ENCODE results near the gene IGFALS.

IGFALS gene

GRCh38 chr16:1793578-1794220, at the start of gene IGFALS:
TSS of gene IGFALS (minus strand) at chr16:1793705. CDS start at chr16:1793652, 53 bp downstream.
- DNase-seq, result no peak

- no peak for DNase-seq
Measured at GRCh38 chr16:1839554-1839953, 46.0 kb upstream of the IGFALS start.

- DNase-seq, result no peak
Measured at GRCh38 chr16:1834096-1834495, 40.6 kb upstream of the IGFALS start.

GRCh38 chr16:1832838-1833454, 39.4 kb upstream of the IGFALS start:
- DNase-seq, result no peak

GRCh38 chr16:1831186-1832075, 37.9 kb upstream of the IGFALS start:
- no peak for DNase-seq

- no peak for DNase-seq
Measured at GRCh38 chr16:1830213-1830612, 36.7 kb upstream of the IGFALS start.

- no peak for DNase-seq
Measured at GRCh38 chr16:1828645-1829410, 35.3 kb upstream of the IGFALS start.

- peak; percentile 90 for DNase-seq
Measured at GRCh38 chr16:1826691-1827573, 33.4 kb upstream of the IGFALS start, which contains the start of the genes FAHD1 and HAGH. TSS of gene FAHD1 (plus strand) at chr16:1827206. CDS start at chr16:1827239, 33 bp downstream. TSS of gene HAGH (minus strand) at chr16:1826825. CDS start at chr16:1826787, 38 bp downstream.

- DNase-seq, result peak; percentile 66
Measured at GRCh38 chr16:1825864-1826690, 32.6 kb upstream of the IGFALS start.

- no peak for DNase-seq
Measured at GRCh38 chr16:1825381-1825863, 31.9 kb upstream of the IGFALS start.

- DNase-seq, result peak; percentile 34
Measured at GRCh38 chr16:1823821-1824220, 30.3 kb upstream of the IGFALS start.

- DNase-seq, result no peak
Measured at GRCh38 chr16:1822801-1823200, 29.3 kb upstream of the IGFALS start.

- no peak for DNase-seq
Measured at GRCh38 chr16:1821861-1822611, 28.5 kb upstream of the IGFALS start.

GRCh38 chr16:1820946-1821290, 27.4 kb upstream of the IGFALS start:
- DNase-seq, result no peak

GRCh38 chr16:1820096-1820945, 26.8 kb upstream of the IGFALS start:
- DNase-seq, result peak; percentile 5

- DNase-seq, result no peak
Measured at GRCh38 chr16:1819611-1820010, 26.1 kb upstream of the IGFALS start.

- DNase-seq, result no peak
Measured at GRCh38 chr16:1818873-1819525, 25.5 kb upstream of the IGFALS start.

GRCh38 chr16:1818204-1818872, 24.8 kb upstream of the IGFALS start:
- DNase-seq, result no peak

Measured in NCI-H2171 treated with DMSO at 0.1 percent for 48 hours (cell line).